GM18511 (cell line): ENCODE results near the gene CDK18.

Experiments
- ATAC-seq: cut with Tn5 transposase; IDR thresholded peaks from one replicate; pipeline ENCODE4 v1.9.1; 2021; ENCODE audit warnings: mild to moderate bottlenecking, moderate library complexity; ENCODE audit not compliant: unreplicated experiment

Gene CDK18

GRCh38 chr1:205535866-205536758, 31.6 kb downstream of the CDK18 start:
- ATAC-seq = no peak

- no peak for ATAC-seq
Measured at GRCh38 chr1:205536759-205537361, 32.4 kb downstream of the CDK18 start.

GRCh38 chr1:205537386-205538018, 33.0 kb downstream of the CDK18 start:
- ATAC-seq = no peak

- ATAC-seq = no peak
Measured at GRCh38 chr1:205538235-205538840, 33.9 kb downstream of the CDK18 start.

- ATAC-seq = no peak
Measured at GRCh38 chr1:205541161-205541886, 36.9 kb downstream of the CDK18 start.

GRCh38 chr1:205542367-205542766, 37.9 kb downstream of the CDK18 start:
- no peak for ATAC-seq

GRCh38 chr1:205543351-205544301, 39.2 kb downstream of the CDK18 start:
- ATAC-seq = no peak

GRCh38 chr1:205545001-205545919, 40.8 kb downstream of the CDK18 start:
- ATAC-seq = no peak

GRCh38 chr1:205545991-205546390, 41.5 kb downstream of the CDK18 start:
- no peak for ATAC-seq

- no peak for ATAC-seq
Measured at GRCh38 chr1:205546541-205546940, 42.1 kb downstream of the CDK18 start.

- no peak for ATAC-seq
Measured at GRCh38 chr1:205547936-205548827, 43.7 kb downstream of the CDK18 start.

GRCh38 chr1:205554026-205554811, 49.8 kb downstream of the CDK18 start:
- ATAC-seq = no peak

GRCh38 chr1:205561501-205562203, 57.2 kb downstream of the CDK18 start:
- ATAC-seq = no peak

- no peak for ATAC-seq
Measured at GRCh38 chr1:205563927-205564441, 59.5 kb downstream of the CDK18 start.

- ATAC-seq = no peak
Measured at GRCh38 chr1:205565799-205566198, 61.3 kb downstream of the CDK18 start.

- no peak for ATAC-seq
Measured at GRCh38 chr1:205567716-205568115, 63.2 kb downstream of the CDK18 start.
